Middle frontal gyrus (tissue), 1 donor: Measurements from ENCODE around the gene RAPGEF1.
A peak's percentile ranks its signal among the peaks of the same experiment; 100 is the strongest.

Experiments
- DNase-seq: peaks from one replicate; pipeline ENCODE4 v3.0.0-alpha.2; 2015; ENCODE audit warnings: low spot score; ENCODE audit errors: extremely low spot score

Gene RAPGEF1

DNA sequence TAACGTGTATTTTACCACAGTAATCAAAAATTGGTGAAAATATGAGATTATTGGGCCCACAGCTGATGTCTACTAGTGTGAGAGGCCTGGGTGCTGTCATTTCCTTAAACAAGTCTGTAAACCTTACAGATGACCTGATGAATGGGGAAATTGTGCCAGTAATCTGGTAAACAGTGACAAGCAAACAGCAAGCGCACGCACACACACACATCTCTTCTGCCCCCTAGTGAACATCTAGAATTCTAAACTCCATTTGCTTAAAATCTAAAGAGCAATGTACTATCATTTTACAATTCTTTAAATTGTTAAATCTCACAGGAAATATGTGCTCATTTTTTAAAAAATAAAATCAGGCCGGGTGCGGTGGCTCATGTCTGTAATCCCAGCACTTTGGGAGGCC is 7.5 kb upstream of the RAPGEF1 start:
- DNase-seq, result peak; percentile 25

DNA sequence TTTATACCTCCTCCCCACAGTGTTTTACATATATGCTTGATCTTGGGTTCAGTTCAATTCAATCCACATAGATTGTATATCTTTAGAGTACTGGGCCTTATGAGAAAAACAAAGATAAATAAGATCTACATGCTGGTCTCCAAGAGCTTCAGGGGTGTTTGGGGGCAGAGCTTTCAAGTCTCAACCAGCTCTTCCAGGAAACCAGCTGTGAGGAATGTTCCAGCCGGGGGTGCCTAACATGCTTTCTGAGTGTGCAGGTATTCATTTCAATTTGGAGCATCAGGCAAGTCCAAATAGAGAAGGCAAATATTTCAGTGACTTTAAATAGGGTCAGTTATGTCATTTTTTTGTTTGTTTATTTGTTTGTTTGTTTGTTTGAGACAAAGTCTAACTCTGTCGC is 5.7 kb upstream of the RAPGEF1 start:
- DNase-seq, result no peak

- no peak for DNase-seq
Measured at GRCh38 chr9:131744720-131745201, 4.9 kb upstream of the RAPGEF1 start.

DNA sequence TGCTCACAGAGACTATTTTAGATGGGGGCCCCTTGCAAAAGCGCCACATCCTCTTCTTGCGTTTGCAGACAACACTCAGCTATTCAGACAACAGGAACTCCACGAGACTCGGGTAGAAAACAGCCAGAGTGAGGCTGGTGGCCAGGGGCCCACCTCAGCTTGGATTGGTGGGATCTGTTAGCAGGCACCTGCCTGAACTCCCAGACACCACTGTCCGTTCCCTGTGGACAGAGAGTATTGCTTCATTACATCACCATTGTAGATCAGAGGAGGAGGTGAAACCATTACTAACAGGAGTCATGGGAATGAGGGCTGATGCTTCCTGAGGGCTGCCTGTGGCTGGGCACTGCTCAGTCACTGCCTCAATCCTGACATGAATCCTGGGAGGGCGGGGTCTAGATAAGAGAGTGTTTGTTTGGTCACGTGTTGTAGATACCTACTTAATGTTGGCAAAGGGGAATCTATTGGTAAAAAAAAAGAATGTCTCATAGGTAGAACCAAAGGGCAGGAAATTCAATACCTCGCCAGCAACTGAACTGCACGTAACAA is 4.4 kb upstream of the RAPGEF1 start:
- DNase-seq, result no peak

DNA sequence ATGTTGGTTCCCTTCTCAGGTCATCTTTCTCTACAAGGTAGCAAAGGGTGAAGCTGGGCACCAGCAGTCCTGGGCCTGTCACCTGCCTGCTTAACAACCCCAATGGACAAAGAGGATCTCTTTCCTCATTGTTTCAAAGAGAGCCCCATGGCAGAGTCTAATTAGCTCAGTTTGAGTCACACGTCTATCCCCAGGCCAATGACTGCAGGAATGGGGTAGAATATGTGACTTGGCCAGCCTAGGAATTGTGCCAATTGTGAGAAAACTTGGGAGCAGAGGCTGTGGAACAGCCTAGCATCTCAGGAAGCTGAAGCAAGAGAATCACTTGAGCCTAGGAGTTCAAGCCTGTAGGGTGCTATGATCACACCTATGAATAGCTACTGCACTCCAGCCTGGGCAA is 3.6 kb upstream of the RAPGEF1 start:
- no peak for DNase-seq

DNA sequence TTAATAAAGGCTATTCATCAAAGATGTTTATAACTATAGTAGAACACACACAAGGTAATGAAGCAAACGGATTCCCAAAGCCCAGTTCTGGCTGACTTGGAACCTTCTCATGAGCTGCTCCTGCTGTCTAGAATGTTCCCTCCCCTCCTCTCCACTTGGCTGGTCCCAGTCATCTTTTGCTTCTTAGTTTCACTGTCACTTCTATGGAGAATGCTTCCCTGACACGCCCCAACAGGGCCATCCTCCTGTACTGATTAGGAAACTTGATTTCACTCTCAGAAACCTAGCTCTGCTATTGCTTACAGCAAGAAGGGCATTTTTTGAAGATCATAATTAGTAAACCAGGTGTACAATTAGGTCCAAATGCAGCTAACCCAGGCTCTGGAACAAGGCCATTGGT is 3.2 kb upstream of the RAPGEF1 start:
- DNase-seq, result no peak

- DNase-seq, result no peak
Measured at GRCh38 chr9:131740898-131741297, 1.0 kb upstream of the RAPGEF1 start.

GRCh38 chr9:131739133-131739958 is 530 bp downstream of the RAPGEF1 start:
- DNase-seq, result no peak

DNA sequence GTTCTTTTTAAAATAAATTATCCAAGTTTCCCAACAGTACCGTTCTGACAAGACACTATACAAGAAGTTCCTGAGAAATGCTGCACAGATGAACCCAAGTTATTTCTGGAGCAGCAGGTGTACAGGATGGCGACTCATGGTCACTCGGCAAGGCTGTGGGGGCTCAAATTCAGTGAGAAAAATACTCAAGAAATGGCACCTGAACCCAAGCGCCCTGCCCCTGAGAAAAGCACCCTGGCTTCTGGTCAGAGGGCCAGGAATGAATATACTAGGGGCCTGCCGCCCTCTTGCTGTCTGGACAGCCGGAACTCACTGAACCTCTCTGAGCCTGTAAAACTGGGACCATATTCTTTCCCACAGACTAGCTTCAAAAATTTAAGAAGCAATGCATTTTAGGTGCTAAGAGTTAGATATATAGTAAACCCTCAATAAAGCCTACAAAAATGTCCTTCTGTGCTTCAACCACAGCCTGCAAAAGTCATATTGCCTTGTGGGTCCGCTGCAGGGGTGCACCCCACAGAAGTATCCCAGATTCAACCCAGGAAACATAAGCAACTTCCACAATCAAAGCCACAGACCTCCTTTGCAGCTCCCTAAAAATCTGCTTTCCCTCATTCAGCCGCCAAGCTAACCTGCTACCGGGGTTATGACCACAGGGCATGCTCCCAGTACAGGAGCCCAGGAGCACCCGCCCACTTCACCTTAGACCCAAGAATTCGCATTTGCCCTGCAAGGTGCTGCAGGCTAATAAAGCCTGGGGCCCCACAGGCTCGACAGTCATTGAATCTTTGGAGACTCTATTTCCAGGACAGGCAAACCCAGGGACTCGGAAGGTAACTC is 1.4 kb downstream of the RAPGEF1 start:
- no peak for DNase-seq

DNA sequence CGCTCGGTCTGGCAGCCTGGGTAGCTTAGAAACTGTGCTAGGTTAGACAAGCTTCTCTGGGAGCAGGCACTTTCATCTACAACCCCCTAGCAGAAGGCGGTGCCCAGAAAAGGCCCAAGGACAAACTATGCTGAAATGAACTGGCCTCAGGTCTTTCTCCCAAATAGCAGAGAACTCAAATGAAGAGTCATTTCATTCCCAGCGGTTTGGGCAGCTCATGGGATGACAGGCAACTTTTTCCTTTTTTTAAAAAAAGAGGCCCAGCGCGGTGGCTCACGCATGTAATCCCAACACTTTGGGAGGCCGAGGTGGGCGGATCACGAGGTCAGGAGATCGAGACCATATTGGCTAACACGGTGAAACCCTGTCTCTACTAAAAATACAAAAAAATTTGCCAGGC is 2.5 kb downstream of the RAPGEF1 start:
- no peak for DNase-seq

DNA sequence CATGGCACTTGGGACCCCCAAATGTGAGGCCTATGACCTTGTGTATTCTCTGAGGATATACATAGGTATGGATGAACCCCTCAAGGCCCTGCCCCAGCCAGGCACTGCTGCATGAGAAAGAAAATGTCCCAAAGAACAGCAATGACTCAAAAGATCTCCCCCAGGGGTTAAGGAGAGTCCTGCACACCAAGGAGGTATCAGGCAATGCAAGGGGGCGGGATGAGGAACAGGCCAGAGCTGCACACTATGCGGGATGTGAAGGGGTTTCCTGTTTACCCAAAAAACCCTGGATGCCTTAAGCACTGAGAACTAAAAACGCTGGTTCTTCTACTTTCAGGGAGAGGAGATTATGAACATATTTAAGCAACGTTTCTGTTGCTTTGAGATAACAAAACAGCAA is 3.4 kb downstream of the RAPGEF1 start:
- no peak for DNase-seq

- no peak for DNase-seq
Measured at GRCh38 chr9:131735238-131736128, 4.4 kb downstream of the RAPGEF1 start.

GRCh38 chr9:131734781-131735180 is 5.1 kb downstream of the RAPGEF1 start:
- no peak for DNase-seq

DNA sequence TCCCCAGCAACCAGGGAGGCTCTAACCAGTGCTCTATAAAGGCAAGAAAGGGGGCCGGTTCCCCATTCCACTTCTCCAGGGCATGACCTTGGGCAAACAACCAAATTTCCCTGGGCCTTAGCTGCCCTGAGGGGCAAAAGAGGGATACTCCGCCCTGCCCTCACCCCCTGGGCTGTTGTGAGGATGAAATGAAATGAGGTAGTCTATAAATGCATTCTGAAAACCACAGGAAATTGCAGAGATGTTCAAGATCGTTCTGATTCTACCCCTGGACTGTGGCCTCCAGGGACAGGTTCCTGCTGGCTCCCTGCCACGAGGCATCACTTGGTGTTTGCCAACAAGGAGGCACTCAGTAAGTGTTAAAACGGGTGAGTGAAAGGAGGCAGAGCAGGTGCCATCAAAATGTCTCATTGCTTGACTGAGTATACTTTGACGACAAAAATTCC is 5.7 kb downstream of the RAPGEF1 start:
- no peak for DNase-seq

DNA sequence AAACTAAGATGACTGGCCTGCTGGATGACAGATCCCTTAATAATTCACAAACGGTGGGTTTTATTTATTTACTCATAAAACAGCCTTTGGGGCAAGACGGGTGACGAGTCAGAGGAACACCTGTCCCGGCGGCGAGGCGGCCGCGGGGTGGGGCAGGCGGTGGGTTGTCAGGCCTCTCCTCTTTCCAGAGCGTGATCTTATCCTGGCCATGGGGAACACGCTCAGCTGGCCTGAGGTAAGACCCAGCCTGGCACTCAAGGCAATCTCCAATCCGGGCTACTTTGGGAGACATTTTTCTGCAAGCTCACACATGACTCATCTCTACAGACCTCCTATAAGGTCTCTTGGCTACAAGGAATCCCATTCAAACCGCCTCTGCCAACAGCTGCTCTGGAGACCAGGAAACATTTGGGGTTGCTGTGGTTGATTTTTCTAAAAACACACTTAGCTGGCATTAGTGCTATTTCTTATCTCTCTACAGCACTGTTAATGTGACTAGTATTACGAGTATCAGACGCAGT is 6.3 kb downstream of the RAPGEF1 start:
- no peak for DNase-seq

- no peak for DNase-seq
Measured at GRCh38 chr9:131732636-131733289, 7.1 kb downstream of the RAPGEF1 start.

GRCh38 chr9:131732061-131732526 is 7.8 kb downstream of the RAPGEF1 start:
- no peak for DNase-seq

- no peak for DNase-seq
Measured at GRCh38 chr9:131731644-131732043, 8.2 kb downstream of the RAPGEF1 start.

GRCh38 chr9:131731237-131731636 is 8.6 kb downstream of the RAPGEF1 start:
- DNase-seq, result no peak

- no peak for DNase-seq
Measured at GRCh38 chr9:131728961-131729360, 10.9 kb downstream of the RAPGEF1 start.
